Measurements from ENCODE around the gene CTNNA1. TPM values are rescaled to one million over a fixed set of nuclear protein-coding genes. Genes with fewer than 3 reads are reported as not detected.
"Not testable (repeated sequence)": the region's sequence is repeated elsewhere in the genome, so short reads cannot be mapped to it uniquely, and the experiment has no call there.

CTNNA1 gene
- total RNA-seq, 1 experiment from 2014 or later, result 734 TPM

- DNase-seq, result peak; percentile 93
- H3K4me3 Mint-ChIP-seq (ENCODE audit: low read depth, unreplicated experiment), result peak overlapping the region; percentile 18
- peak; percentile 79 for TF ChIP-seq CTCF (IDR thresholded peaks at IDR 0.05; ENCODE audit: unreplicated experiment)
- no peaks in the 10 kb centered on the region for H3K27me3 Mint-ChIP-seq (ENCODE audit: unreplicated experiment)
- peaks cover 44% of the 10 kb centered on the region for H3K4me1 Mint-ChIP-seq (ENCODE audit: low read depth, unreplicated experiment)
- CTCF ChIA-PET, result interaction anchor here (0.7 to 1.8 kb wide), 27 partner anchors 10 to 546 kb away, joined by 3 to 16 read pairs (median 4); no protein-coding TSS in a partner anchor
- BruUV-seq (replicated peaks), result no TSS peak
- no peaks in the 10 kb centered on the region for H3K36me3 Mint-ChIP-seq (ENCODE audit: insufficient read depth, unreplicated experiment)
- H3K9me3 Mint-ChIP-seq (ENCODE audit: low read depth, unreplicated experiment), result no peaks in the 10 kb centered on the region
- H3K27ac Mint-ChIP-seq (ENCODE audit: unreplicated experiment), result peak overlapping the region; percentile 58
- intact Hi-C loops (cut with micrococcal nuclease; ENCODE audit: unreplicated experiment), result loop anchor here (1.0 to 5.0 kb wide), 2 partner anchors 72 to 148 kb away; partner anchors contain the start of gene HSPA9
These were observed 27.9 kb upstream of the CTNNA1 start for GRCh38 chr5:138725153-138725817.

GRCh38 chr5:138725818-138726416 lies 27.3 kb upstream of the CTNNA1 start:
- DNase-seq, result no peak
- intact Hi-C loops (cut with micrococcal nuclease; ENCODE audit: unreplicated experiment), result loop anchor here (1.0 to 5.0 kb wide), 2 partner anchors 73 to 149 kb away; partner anchors contain the start of gene HSPA9
- no peak for TF ChIP-seq CTCF (IDR thresholded peaks at IDR 0.05; ENCODE audit: unreplicated experiment)
- H3K9me3 Mint-ChIP-seq (ENCODE audit: low read depth, unreplicated experiment), result no peaks in the 10 kb centered on the region
- H3K27me3 Mint-ChIP-seq (ENCODE audit: unreplicated experiment), result no peaks in the 10 kb centered on the region
- CTCF ChIA-PET, result interaction anchor here (0.7 to 1.8 kb wide), 23 partner anchors 10 to 545 kb away, joined by 3 to 16 read pairs (median 5); no protein-coding TSS in a partner anchor
- BruUV-seq (replicated peaks), result no TSS peak
- H3K4me3 Mint-ChIP-seq (ENCODE audit: low read depth, unreplicated experiment), result peak overlapping the region; percentile 18
- H3K4me1 Mint-ChIP-seq (ENCODE audit: low read depth, unreplicated experiment), result peaks cover 44% of the 10 kb centered on the region
- no peaks in the 10 kb centered on the region for H3K36me3 Mint-ChIP-seq (ENCODE audit: insufficient read depth, unreplicated experiment)
- H3K27ac Mint-ChIP-seq (ENCODE audit: unreplicated experiment), result peak overlapping the region; percentile 58

GRCh38 chr5:138726848-138727247 lies 26.4 kb upstream of the CTNNA1 start:
- Mint-ChIP-seq H3K4me1 (ENCODE audit: low read depth, unreplicated experiment) (peaks cover 43% of the 10 kb centered on the region), H3K27ac (ENCODE audit: unreplicated experiment) (no peak overlapping the region), H3K36me3 (ENCODE audit: insufficient read depth, unreplicated experiment) (no peaks in the 10 kb centered on the region), H3K4me3 (ENCODE audit: low read depth, unreplicated experiment) (no peak overlapping the region), H3K9me3 (ENCODE audit: low read depth, unreplicated experiment) (no peaks in the 10 kb centered on the region), H3K27me3 (ENCODE audit: unreplicated experiment) (no peaks in the 10 kb centered on the region)
- BruUV-seq (replicated peaks), result no TSS peak
- CTCF ChIA-PET, result interaction anchor here (1.0 kb wide), 1 partner anchor 9 kb away, joined by 5 read pairs; no protein-coding TSS in a partner anchor
- intact Hi-C loops (cut with micrococcal nuclease; ENCODE audit: unreplicated experiment), result loop anchor here (5.0 kb wide), 1 partner anchor 150 kb away; the partner anchor contains the start of gene HSPA9
- no peak for DNase-seq
- TF ChIP-seq CTCF (IDR thresholded peaks at IDR 0.05; ENCODE audit: unreplicated experiment), result no peak

- DNase-seq; H3K27ac Mint-ChIP-seq (ENCODE audit: unreplicated experiment); H3K9me3 Mint-ChIP-seq (ENCODE audit: low read depth, unreplicated experiment); H3K4me3 Mint-ChIP-seq (ENCODE audit: low read depth, unreplicated experiment); H3K36me3 Mint-ChIP-seq (ENCODE audit: insufficient read depth, unreplicated experiment); H3K27me3 Mint-ChIP-seq (ENCODE audit: unreplicated experiment); CTCF ChIA-PET; intact Hi-C loops (cut with micrococcal nuclease; ENCODE audit: unreplicated experiment); BruUV-seq (replicated peaks): not testable (repeated sequence)
- peaks cover 10% of the 10 kb centered on the region for H3K4me1 Mint-ChIP-seq (ENCODE audit: low read depth, unreplicated experiment)
These were observed 22.7 kb upstream of the CTNNA1 start for GRCh38 chr5:138730496-138730895.

Data from Calu3 (cell line).